NCI-H2081 (cell line): Measurements from ENCODE around the gene WIPF2.
A peak's percentile ranks its signal among the peaks of the same experiment; 100 is the strongest.
"Not testable (repeated sequence)": the region's sequence is repeated elsewhere in the genome, so short reads cannot be mapped to it uniquely, and the experiment has no call there.

Experiments used
- DNase-seq, 2 experiments: peaks; one replicate each; lab custom pipeline; 2025; lab: John Stamatoyannopoulos, UW

WIPF2 gene

GRCh38 chr17:40192961-40193360, 26.1 kb upstream of the WIPF2 start:
- no peak for DNase-seq

GRCh38 chr17:40194821-40195220, 24.3 kb upstream of the WIPF2 start:
- no peak for DNase-seq

- DNase-seq: no peak
Measured at GRCh38 chr17:40197550-40197949, 21.6 kb upstream of the WIPF2 start.

- DNase-seq: not testable (repeated sequence)
Measured at GRCh38 chr17:40197965-40198456, 21.1 kb upstream of the WIPF2 start.

- no peak for DNase-seq
Measured at GRCh38 chr17:40198576-40198975, 20.5 kb upstream of the WIPF2 start.

GRCh38 chr17:40203131-40203530, 16.0 kb upstream of the WIPF2 start:
- no peak for DNase-seq

- not testable (repeated sequence) for DNase-seq
Measured at GRCh38 chr17:40206193-40206592, 12.9 kb upstream of the WIPF2 start.

- no peak for DNase-seq
Measured at GRCh38 chr17:40209404-40210093, 9.6 kb upstream of the WIPF2 start.

GRCh38 chr17:40213914-40214313, 5.2 kb upstream of the WIPF2 start:
- DNase-seq: not testable (repeated sequence)

GRCh38 chr17:40218006-40218739, 931 bp upstream of the WIPF2 start:
- DNase-seq: no peak

GRCh38 chr17:40219594-40220338, 662 bp downstream of the WIPF2 start:
- DNase-seq: peak; percentile 75 to 81

- no peak for DNase-seq
Measured at GRCh38 chr17:40224718-40225550, 5.8 kb downstream of the WIPF2 start.

- not testable (repeated sequence) for DNase-seq
Measured at GRCh38 chr17:40229146-40229545, 10.0 kb downstream of the WIPF2 start.

- no peak for DNase-seq
Measured at GRCh38 chr17:40230670-40231069, 11.6 kb downstream of the WIPF2 start.

- DNase-seq: not testable (repeated sequence)
Measured at GRCh38 chr17:40231928-40232327, 12.8 kb downstream of the WIPF2 start.

- DNase-seq: no peak
Measured at GRCh38 chr17:40241252-40241834, 22.2 kb downstream of the WIPF2 start.

- no peak for DNase-seq
Measured at GRCh38 chr17:40242774-40243173, 23.7 kb downstream of the WIPF2 start.

GRCh38 chr17:40243761-40244160, 24.7 kb downstream of the WIPF2 start:
- no peak for DNase-seq

- no peak for DNase-seq
Measured at GRCh38 chr17:40244255-40244654, 25.2 kb downstream of the WIPF2 start.

- DNase-seq: no peak
Measured at GRCh38 chr17:40247926-40248495, 28.9 kb downstream of the WIPF2 start.

- no peak for DNase-seq
Measured at GRCh38 chr17:40248507-40248906, 29.4 kb downstream of the WIPF2 start.
